CD1c-positive myeloid dendritic cell (primary cell): ENCODE results near the gene BBS7.

Experiments used
- DNase-seq: peaks from one replicate; pipeline ENCODE4 v3.0.0-alpha.2; 2016; ENCODE audit errors: extremely low spot score

BBS7 gene

DNA sequence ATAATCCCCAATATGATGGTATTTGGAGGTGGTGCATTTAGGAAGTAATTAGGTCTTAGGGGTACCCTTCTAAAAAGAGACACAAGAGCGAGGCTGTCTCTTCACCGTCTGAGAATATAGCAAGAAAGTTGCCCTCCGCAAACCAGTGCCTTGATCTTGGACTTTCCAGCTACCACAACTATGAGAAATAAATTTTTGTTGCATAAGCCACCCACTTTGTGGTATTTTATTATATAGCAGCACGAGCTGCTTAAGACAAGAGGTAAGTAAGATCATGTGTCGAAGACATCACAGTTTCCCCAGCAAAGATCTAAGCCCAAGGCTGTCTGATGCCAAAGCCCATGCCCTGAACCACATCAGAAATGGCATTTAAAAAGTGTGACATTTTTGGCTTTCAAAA is 78.8 kb downstream of the BBS7 start:
- no peak for DNase-seq

DNA sequence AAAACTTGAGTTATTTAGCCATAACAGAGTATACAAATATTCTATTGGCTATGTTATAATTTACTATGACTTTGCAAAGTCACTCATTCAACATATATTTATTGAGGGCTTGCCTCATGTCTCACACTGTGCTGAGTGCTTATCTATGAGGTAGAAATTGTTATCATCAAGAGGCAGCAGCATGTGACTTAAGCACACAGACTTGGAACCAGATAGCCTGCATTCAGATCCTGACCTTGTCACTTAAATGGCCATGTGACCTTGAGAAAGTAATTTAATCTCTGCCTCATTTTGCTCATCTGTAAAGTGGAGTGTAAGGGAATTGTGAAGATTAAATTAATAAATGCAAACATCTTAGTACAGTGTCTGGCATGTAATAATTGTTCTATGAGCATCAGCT is 79.3 kb downstream of the BBS7 start:
- no peak for DNase-seq

DNA sequence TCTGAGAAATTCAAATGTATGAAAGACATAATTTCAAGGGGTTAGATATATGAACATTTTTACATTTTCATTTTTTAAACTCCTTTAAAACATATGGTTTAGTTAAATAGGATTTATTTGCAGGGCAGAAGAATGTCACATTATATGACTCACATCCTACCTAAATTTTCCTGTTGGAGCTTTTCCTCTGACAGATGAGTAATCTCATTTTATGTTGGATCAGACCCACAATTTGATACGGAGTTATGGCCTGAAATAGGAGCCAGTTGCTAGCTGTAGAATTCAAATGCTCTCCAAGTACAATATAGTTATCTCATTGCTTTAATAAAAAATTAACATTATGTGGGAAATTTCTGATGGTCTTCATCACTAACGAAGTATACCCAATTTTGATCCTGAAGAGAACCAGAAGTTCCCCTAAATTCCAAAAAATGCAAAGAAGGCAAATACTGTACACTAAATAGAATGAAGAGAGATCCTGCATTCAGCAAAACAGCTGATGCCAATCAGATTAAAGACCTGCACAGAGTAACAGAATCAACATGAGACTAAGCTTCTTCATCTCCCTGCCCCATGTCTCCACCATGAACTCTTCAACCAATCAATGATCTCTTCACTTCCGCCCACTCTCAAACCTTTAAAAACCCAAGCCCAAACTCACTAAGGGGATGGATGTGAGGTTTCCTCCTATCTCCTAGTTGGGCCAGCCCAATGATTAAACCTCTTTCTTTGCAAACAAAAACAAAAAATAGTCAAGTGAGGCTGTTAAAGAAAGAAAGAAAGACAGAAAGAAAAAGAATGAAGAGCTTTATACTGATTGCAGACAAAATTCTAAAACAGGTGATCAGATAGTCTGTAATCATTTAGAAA is 80.1 kb downstream of the BBS7 start:
- DNase-seq, result no peak

DNA sequence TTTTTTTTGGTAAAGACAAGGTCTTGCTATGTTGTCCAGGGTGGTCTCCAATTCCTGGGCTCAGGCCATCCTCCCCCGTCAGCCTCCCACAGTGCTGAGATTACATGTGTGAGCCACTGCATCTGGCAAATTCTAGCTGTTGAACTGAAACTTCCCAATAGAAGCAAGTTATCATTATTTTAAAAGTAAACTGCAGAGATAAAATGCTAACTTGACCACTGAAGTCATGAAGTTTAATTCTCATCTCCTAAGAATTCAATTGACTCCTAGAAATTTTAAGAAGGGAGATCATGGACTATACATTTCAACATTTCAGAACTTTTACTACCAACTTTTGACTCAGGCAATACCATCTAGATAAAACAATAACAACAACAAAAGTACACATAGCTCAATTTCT is 80.8 kb downstream of the BBS7 start:
- no peak for DNase-seq

- DNase-seq, result no peak
Observed at GRCh38 chr4:121788896-121789295, 81.4 kb downstream of the BBS7 start.

DNA sequence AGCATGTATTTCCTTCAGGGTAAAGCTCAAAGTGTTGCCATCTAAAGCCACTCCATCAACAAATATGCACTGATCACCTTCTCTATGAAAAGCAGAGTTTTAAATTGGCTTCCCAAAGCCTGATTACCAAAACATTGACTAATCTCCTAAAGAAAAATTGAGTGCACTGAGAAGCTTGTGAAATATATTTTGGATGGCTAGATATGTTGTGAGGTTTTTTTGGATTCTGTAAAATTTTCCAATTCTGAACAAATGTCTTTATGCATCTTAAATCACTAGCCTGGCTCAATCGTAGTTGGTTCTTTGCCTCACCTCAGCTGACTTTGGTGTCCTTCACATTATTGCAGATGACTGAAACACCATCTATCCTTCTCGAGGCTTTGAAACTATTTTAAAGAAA is 84.1 kb downstream of the BBS7 start:
- no peak for DNase-seq

GRCh38 chr4:121785479-121785878 is 84.8 kb downstream of the BBS7 start:
- DNase-seq, result no peak

GRCh38 chr4:121784975-121785374 is 85.3 kb downstream of the BBS7 start:
- no peak for DNase-seq

DNA sequence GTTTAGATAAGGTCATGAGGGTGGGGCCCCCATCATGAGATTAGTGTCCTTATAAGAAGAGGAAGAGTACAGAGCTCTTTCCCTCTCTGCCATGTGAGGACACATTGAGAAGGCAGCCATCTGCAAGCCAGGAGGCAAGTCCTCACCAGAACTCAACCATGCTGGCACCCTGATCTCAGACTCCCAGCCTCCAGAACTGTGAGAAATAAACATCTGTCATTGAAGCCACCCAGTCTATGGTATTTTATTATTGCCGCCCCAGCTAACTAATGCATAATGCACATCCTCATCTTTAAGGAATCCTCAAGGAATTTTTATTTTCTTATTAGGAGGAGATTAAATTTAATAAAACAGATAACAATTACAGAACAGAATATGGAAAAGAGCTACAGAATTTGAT is 85.9 kb downstream of the BBS7 start:
- no peak for DNase-seq

GRCh38 chr4:121783210-121783609 is 87.1 kb downstream of the BBS7 start:
- no peak for DNase-seq

DNA sequence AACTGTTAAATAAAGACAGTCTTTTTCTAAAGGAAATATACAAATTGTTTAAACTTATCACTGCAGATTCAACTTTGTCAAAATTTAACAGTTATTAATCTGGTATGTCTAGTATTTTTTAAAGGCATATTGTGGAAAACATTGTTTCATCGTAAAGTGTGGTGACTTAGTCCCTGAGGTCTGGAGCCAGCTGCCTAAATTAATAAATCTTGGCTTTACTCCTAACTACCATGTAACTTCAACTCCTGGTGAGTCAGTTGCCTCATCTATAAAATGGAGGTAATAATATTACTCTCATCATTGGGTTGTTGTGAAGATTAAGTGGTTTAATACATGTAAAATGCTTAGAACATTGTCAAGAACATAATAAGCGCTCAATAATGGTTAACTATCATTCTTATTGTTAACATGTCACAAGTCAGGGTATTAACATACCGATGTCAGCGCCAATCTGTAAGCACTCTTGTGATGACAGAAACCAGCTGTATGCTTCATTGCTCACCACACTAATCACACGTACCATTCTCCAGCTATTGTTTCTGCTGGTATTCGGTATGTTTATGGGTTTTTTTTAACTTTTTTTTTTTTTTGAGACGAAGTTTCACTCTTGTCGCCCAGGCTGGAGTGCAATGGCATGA is 91.2 kb downstream of the BBS7 start:
- DNase-seq, result no peak

GRCh38 chr4:121777625-121778024 is 92.6 kb downstream of the BBS7 start:
- no peak for DNase-seq

DNA sequence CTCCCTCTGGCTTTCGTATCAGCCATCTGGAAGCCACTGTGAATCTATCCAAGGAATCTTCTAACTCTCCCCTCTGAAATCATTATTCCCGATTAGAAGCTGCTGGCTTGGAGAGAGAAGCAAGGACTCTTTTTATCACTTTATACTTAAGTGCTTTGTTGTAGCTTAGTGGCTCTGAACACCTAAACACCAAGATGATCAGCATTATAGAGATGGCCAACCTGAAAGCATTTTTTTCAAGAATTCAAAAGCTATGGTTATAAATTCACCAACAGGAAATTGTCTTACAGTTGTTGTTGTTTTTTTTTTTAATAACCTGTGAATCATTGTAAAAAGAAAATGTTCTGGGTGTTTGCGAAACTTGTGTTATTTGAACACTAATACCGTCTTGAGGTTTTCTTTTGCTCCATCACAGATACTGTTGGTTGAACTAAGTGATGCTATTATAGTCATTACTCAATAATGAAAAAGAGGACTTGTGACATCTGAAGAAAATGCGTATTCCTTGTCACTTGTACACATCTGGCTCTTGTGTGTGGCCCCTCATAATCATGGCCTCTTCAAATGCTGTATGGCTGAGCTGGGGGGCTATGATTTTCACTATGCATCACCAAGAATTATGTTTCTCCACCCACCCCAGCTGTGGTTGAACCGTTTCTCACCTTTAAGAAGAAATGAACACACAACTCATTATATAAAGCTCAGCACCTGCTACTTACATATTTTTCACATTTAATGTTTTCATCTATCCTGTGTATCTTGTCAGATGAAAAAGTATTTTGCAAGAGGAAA is 93.5 kb downstream of the BBS7 start:
- DNase-seq, result no peak
